HG03039 (cell line): ENCODE data around the gene IGLON5.

Source experiments
- ATAC-seq: cut with Tn5 transposase; IDR thresholded peaks from one replicate; pipeline ENCODE4 v1.9.1; 2021; ENCODE audit warnings: mild to moderate bottlenecking, moderate library complexity; ENCODE audit not compliant: unreplicated experiment

The IGLON5 gene

DNA sequence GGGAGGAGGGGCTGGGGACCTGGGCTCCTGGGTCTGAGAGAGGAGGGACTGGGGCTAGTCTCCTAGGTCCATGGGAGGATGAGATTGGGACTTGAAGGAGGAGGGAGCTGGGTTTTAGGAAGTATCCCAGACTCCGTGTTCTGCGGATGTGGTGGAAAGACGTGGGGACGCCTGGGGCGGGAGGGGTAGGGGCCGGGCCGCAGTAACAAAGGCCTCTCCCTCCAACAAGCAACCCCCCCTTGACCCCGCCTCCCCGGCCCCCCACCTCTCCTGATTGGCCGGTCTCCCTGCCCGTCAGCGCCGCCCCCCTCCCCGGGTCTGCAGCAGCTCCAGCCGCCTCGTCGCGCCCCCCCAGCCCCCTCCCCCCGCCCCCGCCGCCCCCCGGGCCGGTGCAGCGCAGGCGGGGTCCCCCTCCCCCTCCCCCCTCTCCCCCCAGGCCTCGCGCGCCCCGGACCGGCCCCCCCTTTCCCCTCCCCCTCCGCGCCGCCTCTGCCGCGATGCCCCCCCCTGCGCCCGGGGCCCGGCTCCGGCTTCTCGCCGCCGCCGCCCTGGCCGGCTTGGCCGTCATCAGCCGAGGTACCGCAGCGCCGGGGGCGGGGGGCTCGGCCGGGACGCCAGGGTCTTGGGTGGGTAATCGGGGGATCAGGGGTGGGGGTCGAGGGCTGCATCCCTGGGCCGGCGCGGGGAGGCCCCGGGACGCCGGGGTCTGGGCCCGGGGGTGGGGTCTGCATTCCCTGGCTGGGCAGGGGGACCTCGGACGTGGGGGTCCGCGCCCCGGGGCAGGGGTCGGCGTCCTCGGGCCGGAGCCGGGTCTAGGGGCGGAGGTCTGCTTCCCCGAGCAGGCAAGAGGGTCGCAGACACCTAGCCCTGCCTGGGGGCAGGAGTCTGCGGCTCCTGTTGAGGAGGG, at the start of gene IGLON5:
IGLON5 (plus strand) TSS at position 294 of the 907 bp plus-strand sequence; CDS start at position 498, 204 bp downstream.
- ATAC-seq, result no peak

DNA sequence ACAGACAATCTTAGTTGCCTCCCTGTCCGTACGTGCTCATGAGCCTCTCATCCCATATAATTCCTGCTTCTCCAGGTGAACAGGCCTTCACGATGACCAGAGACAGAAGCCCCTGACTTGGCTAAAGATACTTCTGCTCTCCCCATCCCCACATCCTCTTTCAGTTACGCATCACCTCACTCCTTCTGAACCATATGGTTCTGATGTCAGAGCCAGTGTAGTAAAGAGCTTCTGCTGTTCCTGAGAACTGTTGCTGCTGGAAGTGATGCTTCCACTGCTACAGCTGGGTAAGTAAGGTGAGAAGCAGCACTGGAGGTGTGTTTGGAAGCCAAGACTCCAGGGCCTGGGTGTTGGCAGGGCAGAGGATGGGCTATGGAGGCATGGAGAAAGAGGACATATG, 47.6 kb upstream of the IGLON5 start:
- no peak for ATAC-seq

DNA sequence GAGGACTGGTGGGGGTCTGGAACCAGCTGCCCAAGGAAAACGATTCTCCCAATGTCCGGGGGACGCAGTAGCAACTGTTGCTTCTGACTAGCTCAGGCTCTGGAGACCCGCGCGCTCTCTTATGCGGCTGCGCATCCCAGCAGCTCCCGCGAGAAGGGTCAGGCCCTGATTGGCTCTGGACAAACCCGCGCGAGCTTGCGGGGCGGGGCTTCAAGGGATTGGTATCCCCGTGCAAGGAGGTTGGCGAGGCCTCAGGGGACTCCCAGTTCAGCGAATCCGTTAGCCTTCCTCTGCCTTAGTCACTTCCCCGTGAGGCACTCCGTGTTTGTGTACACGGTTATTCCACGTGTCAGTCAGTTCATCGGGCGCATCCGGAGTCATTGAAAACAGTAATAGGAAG, 40.4 kb upstream of the IGLON5 start:
- no peak for ATAC-seq

DNA sequence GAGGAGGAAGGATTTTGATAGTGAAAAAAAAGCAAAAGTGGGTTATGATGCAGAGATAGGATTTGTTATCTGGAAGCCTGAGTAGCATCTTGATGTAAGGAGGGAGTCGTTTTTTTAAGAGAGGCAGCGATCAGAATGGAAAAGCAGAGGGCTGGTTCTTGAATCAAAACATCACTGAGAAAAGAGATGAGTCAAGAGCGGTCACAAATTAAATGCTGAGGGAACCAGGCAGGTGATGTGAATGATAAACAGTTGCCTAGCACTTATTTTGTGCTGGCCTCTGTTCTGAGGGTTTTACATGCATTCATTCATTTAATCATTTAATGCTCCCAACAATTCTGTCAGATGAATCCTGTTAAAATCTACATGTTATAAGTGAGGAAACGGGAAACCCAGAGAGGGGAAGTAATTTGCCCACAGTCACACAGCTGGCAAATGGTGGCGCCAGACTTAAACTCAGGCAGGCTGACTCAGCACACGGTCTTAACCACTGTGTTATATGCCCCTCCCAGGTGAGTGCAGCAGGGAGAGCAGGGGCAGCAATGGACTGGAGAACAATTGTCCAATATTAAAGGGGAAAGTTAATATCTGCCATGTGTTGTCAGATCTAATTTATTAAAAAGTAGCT, 39.1 kb upstream of the IGLON5 start:
- no peak for ATAC-seq

DNA sequence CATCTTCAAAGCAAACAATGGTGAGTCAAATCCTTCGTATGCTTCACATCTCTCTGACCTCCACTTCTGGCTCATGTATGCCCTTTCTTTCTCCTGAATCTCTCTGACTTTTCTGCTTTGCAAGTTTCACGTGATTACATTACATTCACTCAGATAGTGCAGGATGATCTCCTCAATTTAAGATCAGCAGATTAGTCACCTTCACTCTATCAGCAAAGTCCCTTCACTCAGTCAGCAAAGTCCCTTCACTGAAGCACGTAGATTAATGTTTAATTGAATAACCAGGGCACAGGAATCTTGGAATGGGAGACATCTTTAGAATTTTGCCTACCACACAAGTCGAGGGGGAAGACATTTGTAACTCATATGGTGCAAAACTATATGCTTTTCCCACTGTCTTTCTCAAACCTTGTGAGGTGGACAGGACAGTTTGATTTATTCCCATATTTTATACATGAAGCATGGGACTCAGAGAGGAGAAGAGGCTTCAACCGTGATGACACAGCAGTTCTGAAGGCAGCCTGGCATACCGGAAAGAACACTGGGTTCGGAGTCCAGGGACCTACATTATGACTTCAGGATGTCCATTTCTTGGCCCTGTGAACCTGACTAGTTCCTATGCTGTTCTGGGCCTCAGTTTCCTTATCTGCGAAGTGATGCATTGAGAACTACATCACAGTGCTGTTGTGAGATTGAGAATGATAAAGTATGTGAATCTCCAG, 37.2 kb upstream of the IGLON5 start:
- ATAC-seq, result no peak

DNA sequence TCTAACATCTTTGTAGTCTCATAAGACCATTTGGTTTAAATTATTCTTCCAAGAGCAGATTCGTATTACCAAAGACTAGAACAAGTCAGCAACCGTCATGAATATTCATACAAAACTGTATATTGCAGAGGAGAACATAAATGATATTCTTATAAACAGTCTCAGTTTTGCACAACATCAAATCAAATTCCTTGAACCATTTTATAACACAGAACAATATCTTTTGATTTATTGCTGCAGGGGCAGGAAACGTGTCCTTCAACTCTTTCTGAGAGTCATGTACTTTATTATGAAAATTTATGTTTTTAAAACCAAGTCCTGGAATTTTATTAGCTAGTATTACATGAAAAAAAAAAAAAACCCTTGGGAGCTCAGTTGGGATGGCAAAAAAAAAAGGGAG, 34.3 kb upstream of the IGLON5 start:
- ATAC-seq, result no peak

DNA sequence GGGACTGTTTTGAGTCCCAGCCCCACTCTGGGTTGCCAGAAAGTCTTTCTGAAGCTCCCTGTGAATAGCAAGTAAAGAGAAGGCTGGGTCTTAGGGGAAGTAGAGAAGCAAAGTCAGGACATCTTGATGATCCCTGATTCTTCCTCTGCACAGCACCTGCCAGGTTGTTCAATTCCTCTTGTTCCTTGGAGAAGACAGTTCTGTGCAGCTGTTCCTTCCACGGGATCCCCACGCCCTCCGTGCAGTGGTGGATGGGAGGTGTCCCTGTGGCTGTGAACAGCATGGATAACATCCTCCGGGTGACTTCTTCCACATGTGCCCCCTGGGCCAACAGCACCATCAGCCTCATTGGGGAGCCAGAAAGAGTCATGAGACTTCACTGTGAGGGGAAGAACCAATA, 29.1 kb upstream of the IGLON5 start:
- no peak for ATAC-seq

DNA sequence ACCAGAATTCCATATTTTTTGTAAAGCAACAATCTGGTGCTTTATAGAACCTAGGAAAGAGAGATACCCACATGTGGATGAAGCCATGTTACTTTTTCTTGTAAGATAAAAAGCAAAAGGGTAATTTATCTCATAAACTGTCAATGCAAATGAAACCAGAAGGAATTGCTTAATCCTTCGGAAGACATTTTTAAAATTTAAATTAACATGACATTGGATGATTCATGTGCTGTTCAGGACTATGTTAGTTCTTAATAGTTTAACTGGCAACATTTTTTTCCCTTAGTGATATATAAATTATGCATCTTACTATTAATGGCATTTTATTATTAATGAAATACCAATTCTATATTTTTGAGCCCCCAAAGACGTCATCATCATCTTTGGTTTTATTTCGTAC, 25.8 kb upstream of the IGLON5 start:
- no peak for ATAC-seq

DNA sequence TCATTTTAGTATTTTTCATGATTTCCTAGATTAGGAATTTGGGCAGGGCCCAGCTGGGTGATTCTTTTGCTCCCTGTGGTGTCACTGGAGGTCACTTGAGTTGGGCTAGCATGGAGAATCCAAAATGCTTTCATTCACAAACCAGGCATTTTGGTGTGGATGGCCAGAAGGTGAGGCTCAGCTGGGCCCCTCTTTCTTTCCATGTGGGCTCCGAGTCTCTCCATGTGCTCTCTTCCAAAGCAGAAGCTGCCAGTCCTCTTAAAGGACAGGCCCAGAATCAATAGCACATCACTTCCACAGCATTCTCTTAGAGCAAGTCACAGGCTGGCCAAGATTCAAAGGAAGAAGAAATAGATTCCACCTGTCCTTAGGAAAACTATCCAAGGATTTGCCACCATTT, 21.8 kb upstream of the IGLON5 start:
- ATAC-seq, result no peak

DNA sequence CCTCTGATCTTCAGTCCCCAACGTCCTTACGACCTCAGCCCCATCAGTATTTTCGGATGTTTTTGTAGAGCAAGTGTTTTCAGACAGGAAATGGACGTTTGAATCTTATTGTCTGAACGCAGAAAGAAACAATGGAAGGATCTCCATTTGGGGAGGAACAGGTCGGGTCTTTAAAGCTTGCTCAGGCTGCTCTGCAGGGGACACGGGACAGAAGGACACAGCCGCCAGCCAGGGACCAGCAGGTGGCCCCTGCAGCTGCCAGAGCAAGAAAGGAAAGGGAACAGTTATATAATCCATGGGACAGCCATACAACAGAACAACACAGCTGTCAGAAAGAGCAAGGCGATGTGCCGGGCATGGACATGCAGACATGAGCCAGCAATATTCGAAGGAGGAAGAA, 18.5 kb upstream of the IGLON5 start:
- ATAC-seq, result no peak

DNA sequence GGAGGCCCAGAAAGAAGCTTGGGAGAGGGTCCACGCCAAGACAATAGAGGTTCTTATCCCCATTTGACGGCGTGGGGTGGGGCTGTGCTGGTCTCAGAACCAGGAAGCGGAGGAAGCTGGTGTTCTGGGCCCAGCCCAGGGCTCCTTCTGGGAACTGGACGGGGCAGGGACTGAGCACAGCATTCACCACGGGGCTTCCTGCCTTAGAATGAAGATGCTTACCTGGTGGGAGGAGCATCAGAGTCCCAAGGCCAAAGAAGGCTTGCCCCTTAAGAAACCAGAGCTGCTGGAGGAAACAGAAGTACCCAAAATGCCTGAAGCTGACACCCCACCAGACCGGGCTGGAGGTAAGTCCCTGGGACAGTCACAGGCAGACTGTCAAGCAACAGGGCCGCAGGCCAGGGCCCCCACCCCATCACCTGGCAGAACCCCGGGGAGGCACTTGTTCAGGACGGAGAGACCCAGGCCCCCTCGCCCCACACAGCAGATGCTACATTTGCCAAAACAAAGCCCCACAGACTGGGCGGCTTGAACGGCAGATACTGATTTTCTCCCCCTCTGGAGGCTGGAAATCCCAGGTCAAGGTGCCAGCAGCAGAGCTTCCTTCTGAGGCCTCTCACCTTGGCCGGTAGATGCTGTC, 17.8 kb upstream of the IGLON5 start:
- ATAC-seq, result no peak

DNA sequence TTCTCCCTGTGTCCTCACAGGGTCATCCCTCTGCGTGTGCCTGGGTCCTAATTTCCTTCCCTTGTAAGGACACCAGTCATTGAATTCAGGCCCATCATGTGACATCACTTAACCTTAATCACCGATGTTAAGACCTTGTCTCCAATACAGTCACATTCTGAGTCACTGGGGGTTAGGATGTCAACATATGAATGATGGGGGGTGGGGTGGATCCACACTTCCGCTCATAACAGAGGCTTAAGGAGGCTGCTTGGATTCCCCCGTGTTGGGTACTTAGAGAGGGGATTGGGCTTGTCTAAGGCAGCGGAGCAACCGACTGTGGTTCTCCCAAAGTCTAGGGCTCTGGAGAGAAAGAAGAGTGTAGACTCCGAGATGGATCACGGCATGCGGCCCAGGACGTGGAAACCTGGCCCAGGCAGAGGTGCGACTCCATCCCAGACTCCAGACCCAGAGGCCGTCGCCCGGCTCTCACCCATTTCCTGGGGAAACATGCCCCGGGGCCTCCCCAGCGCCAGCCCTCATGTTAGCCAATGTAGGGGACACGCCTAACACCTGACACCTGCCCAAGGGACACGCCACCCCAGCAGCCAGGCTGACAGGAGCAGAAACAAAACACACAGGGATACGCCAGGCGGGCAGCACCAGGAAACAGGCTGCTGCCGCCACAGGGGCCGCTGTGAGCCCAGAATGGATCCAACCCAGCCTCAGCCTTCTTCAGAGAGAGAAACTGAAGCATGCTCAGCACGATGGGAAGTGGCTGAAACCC, 17.1 kb upstream of the IGLON5 start:
- no peak for ATAC-seq

DNA sequence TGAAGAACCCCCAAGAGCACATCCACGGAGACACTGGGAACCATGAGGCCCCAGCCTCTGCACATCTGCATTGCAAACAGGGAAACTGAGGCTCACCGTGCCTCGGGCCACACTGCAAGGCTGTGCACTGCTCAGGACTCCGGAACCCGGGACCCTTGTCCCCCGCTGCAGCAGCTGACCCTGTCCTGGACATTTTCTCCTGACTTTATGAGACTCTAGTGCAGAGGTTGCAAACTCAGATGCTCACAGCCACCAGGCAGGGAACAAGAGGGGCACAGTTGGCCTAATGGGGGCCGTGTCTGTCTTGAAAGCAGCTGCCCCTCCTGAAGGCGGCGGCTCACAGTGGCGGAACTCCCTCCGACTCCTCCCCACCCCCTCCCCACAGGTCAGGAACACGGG, 16.5 kb upstream of the IGLON5 start:
- ATAC-seq, result no peak

DNA sequence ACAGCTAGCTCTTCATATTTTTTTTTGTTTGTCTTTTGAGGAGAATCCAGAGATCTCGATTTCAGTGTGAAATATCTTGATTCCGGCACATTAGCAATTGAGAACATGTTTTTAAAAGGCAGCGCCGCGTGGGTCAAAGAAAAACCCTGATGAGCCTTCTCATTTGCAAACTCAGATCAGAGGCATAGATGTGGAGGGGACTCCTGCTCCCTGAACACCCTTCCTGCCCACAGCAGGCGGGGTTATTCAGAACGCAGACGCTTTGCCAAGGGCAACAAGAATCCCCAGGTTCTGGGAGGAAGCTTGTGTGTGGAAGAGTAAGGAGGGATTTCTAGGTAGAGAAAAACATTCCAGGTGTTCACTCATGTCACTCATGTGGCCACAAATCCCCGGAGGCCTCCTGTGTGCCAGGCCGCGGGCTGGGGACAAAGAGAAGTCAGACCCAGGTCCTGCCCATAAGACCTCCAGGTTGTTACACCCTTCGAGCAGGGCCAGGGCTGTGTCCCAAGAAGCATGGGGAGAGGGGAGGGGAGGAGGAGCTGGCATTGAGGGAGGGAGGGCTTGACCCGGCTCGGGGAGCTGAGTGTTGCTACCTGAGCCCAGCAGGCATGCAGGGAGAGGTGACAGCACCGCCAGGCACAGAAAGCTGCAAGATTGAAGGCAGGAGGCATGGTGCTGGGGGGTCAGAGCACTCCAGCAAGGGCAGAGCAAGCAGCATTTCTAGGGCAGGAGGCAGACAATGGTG, 15.9 kb upstream of the IGLON5 start:
- ATAC-seq, result no peak

DNA sequence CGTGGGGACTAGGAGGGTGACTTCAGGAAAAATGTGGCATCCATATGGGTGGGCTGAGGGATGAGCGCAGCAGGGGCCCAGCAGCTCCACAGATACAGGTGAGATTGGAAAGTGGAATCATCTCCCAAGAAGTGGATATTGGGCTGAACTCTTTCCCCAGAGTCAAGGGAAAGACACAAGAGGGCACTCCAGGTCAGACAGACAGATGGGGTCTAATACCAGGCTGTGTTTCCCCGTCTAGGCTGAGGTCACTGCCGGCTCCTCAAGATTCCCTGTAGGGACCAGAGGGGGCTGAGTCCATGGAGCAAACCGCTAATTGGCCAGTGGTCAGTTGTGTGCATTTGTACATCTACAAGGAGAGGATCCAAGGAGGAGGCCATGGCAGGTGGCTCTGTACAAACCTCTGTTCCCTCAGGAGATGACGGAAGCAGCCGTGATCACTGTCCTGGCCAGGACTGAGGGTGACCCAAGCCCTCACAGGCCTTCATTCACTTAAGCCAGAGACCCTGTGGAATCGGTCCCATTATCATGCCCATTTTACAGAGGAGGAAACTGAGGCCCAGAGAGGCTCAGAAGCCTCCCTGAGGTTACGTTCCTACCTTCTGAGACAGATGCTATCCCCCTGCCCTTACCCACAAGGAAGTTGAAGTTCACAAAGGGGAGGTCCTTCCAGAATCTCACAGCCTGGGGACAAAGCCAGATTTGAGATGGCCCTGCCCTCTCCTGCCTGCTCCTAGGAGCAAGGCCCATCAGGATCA, 14.9 kb upstream of the IGLON5 start:
- no peak for ATAC-seq

DNA sequence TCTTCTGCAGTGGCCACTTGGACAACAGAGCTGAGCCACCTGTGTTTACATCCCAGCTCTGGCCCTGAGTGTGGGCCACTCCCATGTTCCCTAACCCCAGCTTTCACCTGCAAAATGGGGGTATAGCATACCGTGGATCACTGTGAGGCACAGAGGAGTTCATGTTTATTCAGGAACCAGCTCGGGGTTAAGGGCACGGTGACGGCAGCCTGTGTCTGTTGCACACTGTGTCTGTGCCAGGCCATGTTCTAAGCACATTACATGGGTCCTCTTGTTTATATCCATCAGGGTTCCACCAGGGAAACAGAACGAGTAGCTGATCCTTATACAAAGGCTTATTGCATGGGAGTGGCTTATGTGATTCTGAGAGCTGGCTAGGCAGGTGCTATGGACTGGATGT, 14.0 kb upstream of the IGLON5 start:
- ATAC-seq, result no peak

DNA sequence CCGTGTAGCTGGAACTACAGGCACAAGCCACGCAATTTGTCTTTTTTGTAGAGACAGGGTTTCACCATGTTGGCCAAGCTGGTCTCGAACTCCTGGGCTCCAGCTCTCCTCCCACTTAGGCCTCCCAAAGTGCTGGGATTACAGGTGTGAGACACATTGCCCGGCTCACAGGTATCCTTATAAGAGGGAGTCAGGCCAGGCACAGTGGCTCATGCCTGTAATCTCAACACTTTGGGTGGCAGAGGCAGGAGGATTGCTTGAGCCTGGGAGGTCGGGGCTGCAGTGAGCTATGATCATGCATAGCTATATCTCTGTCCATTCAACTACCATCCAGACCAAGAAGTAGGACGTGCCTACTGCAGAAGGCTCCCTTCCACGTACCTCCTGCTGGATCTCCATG, 10.2 kb upstream of the IGLON5 start:
- no peak for ATAC-seq

DNA sequence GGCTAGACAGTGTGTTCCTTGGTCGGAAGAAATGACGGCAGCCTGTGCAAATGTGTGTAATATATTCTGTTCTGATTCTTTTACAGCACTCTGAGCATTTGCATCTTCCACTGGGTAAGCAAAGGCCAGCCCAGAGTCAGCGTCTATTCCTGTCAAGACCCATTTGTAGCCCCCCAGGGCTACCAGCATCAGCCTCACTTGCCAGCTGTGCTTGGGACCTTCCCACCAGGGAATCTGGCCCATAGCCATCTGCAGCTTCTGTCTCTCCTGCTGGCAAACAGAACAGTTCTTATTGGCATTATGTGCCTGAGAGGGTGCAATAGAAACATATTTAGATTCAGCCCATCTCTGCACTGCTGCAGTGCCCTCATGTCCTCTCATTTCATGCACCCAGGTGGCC, 6.0 kb upstream of the IGLON5 start:
- no peak for ATAC-seq

DNA sequence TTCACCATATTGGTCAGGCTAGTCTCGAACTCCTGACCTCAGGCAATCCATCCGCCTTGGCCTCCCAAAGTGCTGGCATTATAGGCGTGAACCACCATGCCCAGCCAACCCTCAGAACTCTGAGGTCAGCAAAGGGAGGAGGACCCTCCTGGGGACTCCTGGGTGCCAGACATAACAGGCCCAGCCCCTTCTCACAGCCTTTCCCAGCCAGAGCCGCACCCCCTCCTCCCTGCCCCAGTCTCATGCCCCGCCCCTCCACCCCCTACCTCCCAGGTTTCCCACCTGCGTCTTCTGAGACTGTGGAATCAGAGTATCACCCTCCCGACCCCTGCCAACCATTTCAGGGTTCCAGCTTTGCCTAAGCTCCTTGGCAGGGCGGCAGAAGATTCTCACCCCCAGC, 5.2 kb downstream of the IGLON5 start:
- ATAC-seq, result no peak
